HEK293T (cell line): Measurements from ENCODE around the gene TPCN1.
A peak's percentile ranks its signal among the peaks of the same experiment; 100 is the strongest.

ENCODE experiments used
- CTCF ChIA-PET: fragments of 350-600 bp; formaldehyde crosslinking; extraction: SDS; loops from one replicate; lab custom pipeline; 2021; ENCODE audit warnings: antibody characterized with exemption, inconsistent platforms; lab: Yijun Ruan, JAX
- POLR2A ChIA-PET: fragments of 350-600 bp; formaldehyde crosslinking; extraction: SDS; loops from one replicate; lab custom pipeline; 2020; ENCODE audit warnings: antibody characterized with exemption, inconsistent platforms; lab: Yijun Ruan, JAX
- DNase-seq: peaks from one replicate; pipeline ENCODE4 v3.0.0; 2012; ENCODE audit warnings: mixed read lengths; ENCODE audit errors: extremely low spot score
- ARNT ChIP-seq: fragments of 450-650 bp; IDR thresholded peaks from 2 replicates; pipeline ENCODE4 v1.6.1; 2017; ENCODE audit warnings: mild to moderate bottlenecking
- BHLHE40 ChIP-seq: fragments of 450-650 bp; IDR thresholded peaks from 2 replicates; pipeline ENCODE4 v1.6.1; 2016; ENCODE audit warnings: mild to moderate bottlenecking, moderate library complexity, borderline replicate concordance
- CTBP1 ChIP-seq: fragments of 450-650 bp; IDR thresholded peaks from 2 replicates; pipeline ENCODE4 v1.6.1; 2016; ENCODE audit warnings: borderline replicate concordance
- ELF4 ChIP-seq: fragments of 450-650 bp; IDR thresholded peaks from 2 replicates; pipeline ENCODE4 v1.6.1; 2017; ENCODE audit warnings: antibody characterized with exemption
- FOXA1 ChIP-seq: fragments of 450-650 bp; IDR thresholded peaks from 2 replicates; pipeline ENCODE4 v1.6.1; 2016; ENCODE audit warnings: mild to moderate bottlenecking
- FOXK2 ChIP-seq: fragments of 450-650 bp; IDR thresholded peaks from 2 replicates; pipeline ENCODE4 v1.6.1; 2016; ENCODE audit warnings: mild to moderate bottlenecking
- FOXM1 ChIP-seq: fragments of 450-650 bp; IDR thresholded peaks from 2 replicates; pipeline ENCODE4 v1.6.1; 2017; ENCODE audit warnings: mild to moderate bottlenecking, borderline replicate concordance
- HDGF ChIP-seq: fragments of 450-650 bp; IDR thresholded peaks from 2 replicates; pipeline ENCODE4 v1.6.1; 2017; ENCODE audit warnings: antibody characterized with exemption, borderline replicate concordance
- L3MBTL2 ChIP-seq: fragments of 450-650 bp; conservative IDR thresholded peaks from 2 replicates; pipeline ENCODE4 v1.6.1; 2016; ENCODE audit warnings: mild to moderate bottlenecking
- LEF1 ChIP-seq: fragments of 450-650 bp; IDR thresholded peaks from 2 replicates; pipeline ENCODE4 v1.6.1; 2017; ENCODE audit warnings: mild to moderate bottlenecking, borderline replicate concordance
- NFRKB ChIP-seq: fragments of 450-650 bp; IDR thresholded peaks from 2 replicates; pipeline ENCODE4 v1.6.1; 2016; ENCODE audit warnings: mild to moderate bottlenecking, moderate library complexity
- SP1 ChIP-seq: fragments of 450-650 bp; IDR thresholded peaks from 2 replicates; pipeline ENCODE4 v1.6.1; 2017
- SUZ12 ChIP-seq: fragments of 450-650 bp; IDR thresholded peaks from 2 replicates; pipeline ENCODE4 v1.6.1; 2016; ENCODE audit warnings: mild to moderate bottlenecking
- TARDBP ChIP-seq: fragments of 450-650 bp; IDR thresholded peaks from 2 replicates; pipeline ENCODE4 v1.6.1; 2016
- ZNF384 ChIP-seq: fragments of 450-650 bp; IDR thresholded peaks from 2 replicates; pipeline ENCODE4 v1.6.1; 2016
- TF ChIP-seq, protein P1 (sequence below): fragments of 450-650 bp; IDR thresholded peaks from 2 replicates; pipeline ENCODE4 v1.6.1; 2016

The TPCN1 gene

DNA sequence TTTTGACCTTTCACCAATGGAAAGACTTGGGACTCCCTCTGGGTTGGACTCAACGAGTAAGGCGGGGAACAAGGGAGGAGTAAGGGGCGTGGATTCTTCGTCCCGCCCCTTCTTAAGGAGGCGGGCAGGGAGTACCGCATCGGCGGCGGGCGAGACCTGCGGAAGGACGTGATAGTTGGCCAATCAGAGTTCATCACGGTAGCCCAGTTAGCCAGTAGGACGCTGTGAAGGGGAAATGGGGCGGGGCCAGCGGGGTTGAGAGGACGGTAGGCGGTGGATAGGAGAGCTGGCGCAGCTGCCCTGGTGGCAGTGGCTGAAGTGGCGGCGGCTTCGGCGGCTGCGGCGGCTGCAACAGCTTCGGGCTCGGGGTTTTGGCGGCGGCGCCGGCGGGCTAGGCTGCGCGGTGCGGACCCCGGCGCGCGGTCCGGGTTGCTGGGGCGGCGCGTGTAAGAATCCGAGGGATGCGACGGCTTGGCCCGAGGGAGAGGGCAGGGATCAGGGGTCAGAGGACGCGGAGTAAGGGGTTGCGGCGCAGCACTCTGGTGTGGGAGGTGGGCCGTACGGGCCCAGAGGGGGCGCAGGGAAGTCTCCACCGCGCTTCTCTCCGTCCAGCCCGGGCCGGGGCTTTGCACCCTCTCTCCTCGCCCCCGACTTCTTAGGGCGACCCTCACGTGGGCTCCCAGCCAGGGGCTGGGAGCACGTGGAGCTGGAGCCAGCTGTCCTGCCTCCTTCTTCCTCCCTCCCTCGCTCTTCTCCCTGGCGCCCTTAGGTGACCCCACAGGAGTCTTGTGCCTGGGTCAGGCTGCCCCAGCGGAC lies at the start of gene TPCN1:
TSS of gene TPCN1 (plus strand) at position 284 of the 816 bp plus-strand sequence. CDS start 5,389 bp downstream, outside the sequence.
- TF ChIP-seq SP1 = peak; percentile 81
- TF ChIP-seq CTBP1 = no peak
- TF ChIP-seq, protein P1, sequence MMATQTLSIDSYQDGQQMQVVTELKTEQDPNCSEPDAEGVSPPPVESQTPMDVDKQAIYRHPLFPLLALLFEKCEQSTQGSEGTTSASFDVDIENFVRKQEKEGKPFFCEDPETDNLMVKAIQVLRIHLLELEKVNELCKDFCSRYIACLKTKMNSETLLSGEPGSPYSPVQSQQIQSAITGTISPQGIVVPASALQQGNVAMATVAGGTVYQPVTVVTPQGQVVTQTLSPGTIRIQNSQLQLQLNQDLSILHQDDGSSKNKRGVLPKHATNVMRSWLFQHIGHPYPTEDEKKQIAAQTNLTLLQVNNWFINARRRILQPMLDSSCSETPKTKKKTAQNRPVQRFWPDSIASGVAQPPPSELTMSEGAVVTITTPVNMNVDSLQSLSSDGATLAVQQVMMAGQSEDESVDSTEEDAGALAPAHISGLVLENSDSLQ = peak; percentile 99
- peak; percentile 56 for TF ChIP-seq L3MBTL2
- TF ChIP-seq HDGF = peak; percentile 98
- POLR2A ChIA-PET = interaction anchor here (0.6 to 1.5 kb wide), 6 partner anchors 9 to 287 kb away, joined by 3 to 7 read pairs (median 4); partner anchors contain the start of genes DDX54 and RITA1
- peak; percentile 97 for DNase-seq
- CTCF ChIA-PET = no interaction called here

DNA sequence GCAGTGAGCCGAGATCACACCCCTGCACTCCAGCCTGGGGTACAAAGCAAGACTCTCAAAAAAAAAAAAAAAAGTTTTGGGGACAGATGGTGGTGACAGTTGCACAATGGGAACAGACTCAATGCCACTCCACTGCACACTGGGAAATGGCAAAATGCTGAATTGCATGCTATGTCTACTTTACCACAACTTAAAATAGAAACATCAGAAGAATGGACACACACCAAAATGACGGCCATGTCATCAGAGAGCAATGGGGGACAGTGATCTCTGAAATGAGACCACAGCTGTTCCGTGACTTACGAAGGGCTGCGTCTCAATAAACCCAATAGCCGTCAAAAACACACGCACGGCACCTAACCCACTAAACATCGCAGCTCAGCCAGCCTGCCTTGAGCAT lies 49.7 kb upstream of the TPCN1 start:
- TF ChIP-seq NFRKB (no peak), CTBP1 (no peak), ARNT (no peak), ELF4 (no peak), TARDBP (no peak), L3MBTL2 (no peak), FOXA1 (no peak), BHLHE40 (no peak), FOXM1 (no peak), HDGF (no peak), SUZ12 (no peak), ZNF384 (no peak), SP1 (no peak), FOXK2 (no peak), LEF1 (no peak)
- TF ChIP-seq, protein P1 = no peak
- DNase-seq = no peak
- ChIA-PET CTCF (no interaction called here), POLR2A (no interaction called here)

DNA sequence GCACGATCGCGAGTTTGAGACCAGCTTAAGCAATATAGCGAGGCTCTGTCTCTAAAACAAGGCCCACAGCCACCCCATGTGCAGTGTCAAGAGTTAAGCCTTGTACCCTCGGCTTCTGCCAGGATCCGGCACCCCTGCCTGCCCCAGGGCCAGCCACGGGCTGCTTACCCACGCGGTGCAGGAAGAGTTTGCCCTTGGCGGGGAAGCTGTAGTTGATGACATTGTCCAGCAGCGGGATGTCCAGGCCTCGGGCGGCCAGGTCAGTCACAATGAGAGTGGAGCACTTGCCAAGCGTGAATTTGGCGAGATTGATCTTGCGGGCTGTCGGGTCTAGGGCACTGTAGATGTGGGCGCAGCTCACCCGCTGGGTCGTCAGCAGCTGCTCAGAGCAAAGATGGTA lies 49.1 kb upstream of the TPCN1 start:
- CTCF ChIA-PET = no interaction called here
- POLR2A ChIA-PET = interaction anchor here (1.2 kb wide), 1 partner anchor 12 kb away, joined by 3 read pairs; no protein-coding TSS in a partner anchor
- no peak for DNase-seq
- TF ChIP-seq TARDBP (no peak), ARNT (no peak), FOXA1 (no peak), BHLHE40 (no peak), SP1 (no peak), ELF4 (no peak), HDGF (no peak), LEF1 (no peak), L3MBTL2 (no peak), FOXK2 (no peak), CTBP1 (no peak), ZNF384 (no peak), SUZ12 (no peak), FOXM1 (no peak), NFRKB (no peak)
- TF ChIP-seq, protein P1 = no peak

DNA sequence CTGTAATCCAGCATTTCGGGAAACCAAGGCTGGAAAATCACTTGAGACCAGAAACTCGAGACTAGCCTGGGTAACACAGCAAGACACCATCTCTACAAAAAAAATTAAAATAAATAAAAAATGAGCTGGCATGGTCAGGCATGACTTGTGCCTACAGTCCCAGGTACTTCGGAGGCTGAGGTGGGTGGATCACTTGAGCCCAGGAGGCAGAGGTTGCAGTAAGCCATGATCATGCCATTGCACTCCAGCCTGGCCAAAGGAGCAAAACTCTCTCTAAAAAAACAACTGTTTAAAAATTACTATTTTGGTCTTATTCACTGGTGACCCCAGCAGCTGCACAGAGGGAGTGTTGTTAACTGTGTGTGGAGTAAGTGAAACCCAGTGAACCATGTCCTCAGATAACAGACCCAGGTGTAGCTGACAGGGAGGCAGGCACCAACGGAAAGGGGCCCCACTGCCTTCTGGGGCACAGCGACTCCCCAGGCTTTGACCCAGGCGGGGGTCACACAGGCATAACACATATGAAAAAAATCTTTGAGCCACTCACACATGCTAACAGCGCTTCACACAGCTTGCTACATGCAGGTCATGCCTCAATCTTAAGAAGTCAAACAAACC lies 48.1 kb upstream of the TPCN1 start:
- TF ChIP-seq HDGF (no peak), FOXK2 (no peak), NFRKB (no peak), L3MBTL2 (no peak), ARNT (no peak), BHLHE40 (no peak), ELF4 (no peak), SP1 (no peak), FOXA1 (no peak), CTBP1 (no peak)
- TF ChIP-seq, protein P1 = no peak
- DNase-seq = no peak
- ChIA-PET POLR2A (interaction anchor here (0.9 to 1.2 kb wide), 2 partner anchors 8 to 11 kb away, joined by 3 read pairs; no protein-coding TSS in a partner anchor), CTCF (no interaction called here)
